Measurements from ENCODE around the gene IVNS1ABP. TPM values are rescaled to one million over a fixed set of nuclear protein-coding genes. Genes with fewer than 3 reads are reported as not detected.

Gene IVNS1ABP
- total and polyA plus RNA-seq, 9 of the 15 experiments (the other 6 are each of a cell fraction or from before 2014, with no cell fraction given), result 30.6 to 126 (median 77.7) TPM

DNA sequence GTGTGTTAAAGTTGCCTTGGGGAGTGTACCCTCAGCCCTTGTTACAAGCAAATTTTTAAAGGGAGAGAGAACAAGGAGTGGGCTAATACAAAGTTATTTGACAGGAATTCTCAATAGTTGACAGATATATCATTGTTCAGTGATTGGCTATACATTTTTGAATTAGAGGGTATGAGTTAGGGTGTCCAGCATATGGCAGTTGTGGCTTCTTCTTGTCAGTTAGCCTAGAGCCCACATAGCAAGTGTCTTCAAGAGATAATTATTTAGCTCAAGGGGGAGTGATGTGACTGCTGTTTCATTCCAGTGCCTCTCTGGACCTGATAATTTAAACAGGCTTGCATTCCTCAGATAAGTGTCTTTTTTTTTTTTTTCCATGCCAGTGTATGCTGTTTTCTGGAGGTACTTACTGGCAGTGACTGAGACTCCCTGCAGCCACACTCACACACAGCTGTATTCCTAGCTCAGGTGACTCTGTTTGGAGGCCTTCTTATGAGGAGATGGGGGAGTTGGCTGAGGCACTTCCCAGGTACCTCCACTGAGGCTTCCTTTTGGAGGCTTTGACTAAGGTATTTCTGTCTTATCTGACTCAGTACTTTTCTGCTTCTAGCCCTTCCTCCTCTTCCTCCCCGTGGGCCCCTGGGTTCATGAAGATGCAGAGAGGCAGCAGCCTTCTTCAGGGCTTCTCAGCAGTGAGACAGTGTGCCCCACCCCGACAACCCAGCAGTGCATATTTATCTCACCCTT lies 32.3 kb downstream of the IVNS1ABP start (continued):
- TF ChIP-seq CBX3 (IDR thresholded peaks at IDR 0.05; ENCODE audit: borderline replicate concordance in 1 of 2, low read length in 2 of 2) (peak in 1 of 2 experiments; percentile 83; a peak in 2 of 3 replicates), GTF2A2 (tag; IDR thresholded peaks at IDR 0.05) (no peak), PBX2 (CRISPR knock-in tag; IDR thresholded peaks at IDR 0.05; ENCODE audit: low read depth) (no peak), PBX2 (tag; conservative IDR thresholded peaks at IDR 0.05; ENCODE audit: low read depth) (peak; percentile 67), ZNF280B (CRISPR knock-in tag; IDR thresholded peaks at IDR 0.05) (no peak), MEF2A (IDR thresholded peaks at IDR 0.05; ENCODE audit: control insufficient read depth, low read depth, low read length) (peak; percentile 52; the same call in 1 of the 2 replicates), AFF1 (IDR thresholded peaks at IDR 0.05; ENCODE audit: low read depth in 1 of 2, partially characterized antibody in 2 of 2) (peak in 1 of 2 experiments; percentile 28), SRSF3 (IDR thresholded peaks at IDR 0.05; ENCODE audit: insufficient read depth, low read length) (no peak), EP400 (IDR thresholded peaks at IDR 0.05) (peak; percentile 64; the same call in 1 of the 2 replicates), HMG20A (CRISPR knock-in tag; conservative IDR thresholded peaks at IDR 0.05) (no peak), NR4A1 (CRISPR knock-in tag; IDR thresholded peaks at IDR 0.05) (no peak), NR4A1 (tag; IDR thresholded peaks at IDR 0.05) (0 out of 2 replicates have a peak, but pooled peaks have one; percentile 59), CHCHD3 (CRISPR knock-in tag; IDR thresholded peaks at IDR 0.05) (no peak), GABPB2 (CRISPR knock-in tag; conservative IDR thresholded peaks at IDR 0.05) (no peak), ZNF77 (CRISPR knock-in tag; IDR thresholded peaks at IDR 0.05) (no peak)
- TF ChIP-seq, protein P1, sequence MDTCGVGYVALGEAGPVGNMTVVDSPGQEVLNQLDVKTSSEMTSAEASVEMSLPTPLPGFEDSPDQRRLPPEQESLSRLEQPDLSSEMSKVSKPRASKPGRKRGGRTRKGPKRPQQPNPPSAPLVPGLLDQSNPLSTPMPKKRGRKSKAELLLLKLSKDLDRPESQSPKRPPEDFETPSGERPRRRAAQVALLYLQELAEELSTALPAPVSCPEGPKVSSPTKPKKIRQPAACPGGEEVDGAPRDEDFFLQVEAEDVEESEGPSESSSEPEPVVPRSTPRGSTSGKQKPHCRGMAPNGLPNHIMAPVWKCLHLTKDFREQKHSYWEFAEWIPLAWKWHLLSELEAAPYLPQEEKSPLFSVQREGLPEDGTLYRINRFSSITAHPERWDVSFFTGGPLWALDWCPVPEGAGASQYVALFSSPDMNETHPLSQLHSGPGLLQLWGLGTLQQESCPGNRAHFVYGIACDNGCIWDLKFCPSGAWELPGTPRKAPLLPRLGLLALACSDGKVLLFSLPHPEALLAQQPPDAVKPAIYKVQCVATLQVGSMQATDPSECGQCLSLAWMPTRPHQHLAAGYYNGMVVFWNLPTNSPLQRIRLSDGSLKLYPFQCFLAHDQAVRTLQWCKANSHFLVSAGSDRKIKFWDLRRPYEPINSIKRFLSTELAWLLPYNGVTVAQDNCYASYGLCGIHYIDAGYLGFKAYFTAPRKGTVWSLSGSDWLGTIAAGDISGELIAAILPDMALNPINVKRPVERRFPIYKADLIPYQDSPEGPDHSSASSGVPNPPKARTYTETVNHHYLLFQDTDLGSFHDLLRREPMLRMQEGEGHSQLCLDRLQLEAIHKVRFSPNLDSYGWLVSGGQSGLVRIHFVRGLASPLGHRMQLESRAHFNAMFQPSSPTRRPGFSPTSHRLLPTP (IDR thresholded peaks at IDR 0.05; ENCODE audit: borderline replicate concordance, extremely low read depth, insufficient read length), result no peak
